NCI-H2107 (cell line): ENCODE measurements around the gene STK25.

Experiments
- DNase-seq: peaks from one replicate; lab custom pipeline; 2025; lab: John Stamatoyannopoulos, UW

Gene STK25

GRCh38 chr2:241493092-241493491, 15.3 kb downstream of the STK25 start:
- DNase-seq = no peak

- no peak for DNase-seq
These were observed 16.2 kb downstream of the STK25 start for GRCh38 chr2:241492174-241492565.

- DNase-seq = no peak
These were observed 16.7 kb downstream of the STK25 start for GRCh38 chr2:241491549-241492173.

- DNase-seq = no peak
These were observed 17.4 kb downstream of the STK25 start for GRCh38 chr2:241490825-241491506.

GRCh38 chr2:241489733-241490680, 18.4 kb downstream of the STK25 start:
- no peak for DNase-seq

GRCh38 chr2:241489088-241489487, 19.3 kb downstream of the STK25 start:
- no peak for DNase-seq

GRCh38 chr2:241485172-241485911, 23.0 kb downstream of the STK25 start:
- DNase-seq = no peak

GRCh38 chr2:241483305-241483704, 25.1 kb downstream of the STK25 start:
- DNase-seq = no peak

- no peak for DNase-seq
These were observed 26.0 kb downstream of the STK25 start for GRCh38 chr2:241482126-241482955.

- no peak for DNase-seq
These were observed 26.7 kb downstream of the STK25 start for GRCh38 chr2:241481687-241482086.

GRCh38 chr2:241479026-241479898, 29.1 kb downstream of the STK25 start:
- no peak for DNase-seq

GRCh38 chr2:241478166-241478565, 30.2 kb downstream of the STK25 start:
- DNase-seq = no peak

GRCh38 chr2:241475267-241475666, 33.1 kb downstream of the STK25 start:
- DNase-seq = no peak

- DNase-seq = no peak
These were observed 35.0 kb downstream of the STK25 start for GRCh38 chr2:241473399-241473798.

GRCh38 chr2:241469746-241470145, 38.6 kb downstream of the STK25 start:
- no peak for DNase-seq

- DNase-seq = no peak
These were observed 40.0 kb downstream of the STK25 start for GRCh38 chr2:241468476-241468781.

- no peak for DNase-seq
These were observed 40.5 kb downstream of the STK25 start for GRCh38 chr2:241467777-241468475.

- DNase-seq = no peak
These were observed 42.2 kb downstream of the STK25 start for GRCh38 chr2:241466230-241466629.

- no peak for DNase-seq
These were observed 42.8 kb downstream of the STK25 start for GRCh38 chr2:241465543-241465942.
